WI38 (cell line): Measurements from ENCODE around the gene KCND3.

ENCODE experiments used
- H3K4me3 ChIP-seq: 2 replicates; pipeline ENCODE4 v1.5.1; 2011; ENCODE audit warnings: low read depth, mild to moderate bottlenecking, control low read depth, low read length
- CTCF ChIP-seq: IDR thresholded peaks from 2 replicates; pipeline ENCODE4 v1.5.1; 2012; ENCODE audit warnings: low read depth, mild to moderate bottlenecking, control low read depth, low read length

Gene KCND3

GRCh38 chr1:111989531-111990025 lies at the start of gene KCND3:
KCND3 (minus strand) TSS chr1:111989668.
- no peak for TF ChIP-seq CTCF
- H3K4me3 ChIP-seq = peak within 1 kb of the TSS; percentile 26; the same call in 1 of the 2 replicates

- no peak for TF ChIP-seq CTCF
- H3K4me3 ChIP-seq = no peak overlapping the region
These were observed 44.8 kb upstream of the KCND3 start for GRCh38 chr1:112034277-112034676.

GRCh38 chr1:112033439-112034120 lies 44.1 kb upstream of the KCND3 start:
- no peak overlapping the region for H3K4me3 ChIP-seq
- TF ChIP-seq CTCF = no peak

GRCh38 chr1:112030157-112030556 lies 40.7 kb upstream of the KCND3 start:
- TF ChIP-seq CTCF = no peak
- H3K4me3 ChIP-seq = no peak overlapping the region

DNA sequence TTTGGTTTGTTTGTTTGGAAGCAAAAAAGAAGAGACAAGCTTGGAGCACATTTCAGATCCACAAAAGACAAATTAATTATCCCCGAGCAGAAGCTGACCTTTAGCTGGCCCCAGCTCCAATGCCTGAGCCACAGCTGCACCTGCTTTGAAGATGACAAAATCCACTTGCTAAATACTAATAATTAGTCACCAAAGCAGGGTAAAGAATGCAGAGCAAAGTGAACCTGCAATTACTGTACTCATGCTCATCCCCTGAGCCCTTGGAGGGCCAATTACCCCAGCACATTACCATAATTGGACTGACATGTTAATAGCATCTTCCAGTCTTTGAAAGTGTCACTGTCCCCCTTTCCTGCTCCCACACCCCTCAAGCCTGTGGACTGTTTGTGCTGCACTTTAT lies 38.2 kb upstream of the KCND3 start:
- TF ChIP-seq CTCF = no peak
- H3K4me3 ChIP-seq = no peak overlapping the region

DNA sequence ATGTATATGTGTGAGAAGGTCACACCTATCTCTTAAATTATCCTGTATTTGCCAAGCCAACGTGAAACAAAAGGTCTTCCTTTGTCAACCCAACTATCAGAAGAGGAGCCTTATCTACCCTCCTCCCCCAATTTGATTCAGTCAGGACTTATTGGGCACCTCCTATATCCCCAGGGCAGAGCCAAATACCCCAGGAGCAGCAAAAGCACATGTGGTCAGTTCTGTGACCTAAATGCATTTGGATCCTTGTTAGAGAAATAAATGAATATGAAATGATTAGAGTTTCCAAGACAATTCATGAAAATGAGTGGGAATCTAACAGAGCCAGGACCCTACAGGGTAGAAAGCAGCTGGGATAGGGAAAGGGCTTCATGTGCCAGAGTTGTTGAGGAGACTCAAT lies 37.0 kb upstream of the KCND3 start:
- no peak for TF ChIP-seq CTCF
- no peak overlapping the region for H3K4me3 ChIP-seq

- no peak overlapping the region for H3K4me3 ChIP-seq
- TF ChIP-seq CTCF = no peak
These were observed 36.5 kb upstream of the KCND3 start for GRCh38 chr1:112026016-112026415.
